Measurements from ENCODE around the gene GPRIN2. TPM values are rescaled to one million over a fixed set of nuclear protein-coding genes. Genes with fewer than 3 reads are reported as not detected.
"Not testable (repeated sequence)": the region's sequence is repeated elsewhere in the genome, so short reads cannot be mapped to it uniquely, and the experiment has no call there.

GPRIN2 gene
- total RNA-seq, 1 experiment from 2014 or later = not detected

DNA sequence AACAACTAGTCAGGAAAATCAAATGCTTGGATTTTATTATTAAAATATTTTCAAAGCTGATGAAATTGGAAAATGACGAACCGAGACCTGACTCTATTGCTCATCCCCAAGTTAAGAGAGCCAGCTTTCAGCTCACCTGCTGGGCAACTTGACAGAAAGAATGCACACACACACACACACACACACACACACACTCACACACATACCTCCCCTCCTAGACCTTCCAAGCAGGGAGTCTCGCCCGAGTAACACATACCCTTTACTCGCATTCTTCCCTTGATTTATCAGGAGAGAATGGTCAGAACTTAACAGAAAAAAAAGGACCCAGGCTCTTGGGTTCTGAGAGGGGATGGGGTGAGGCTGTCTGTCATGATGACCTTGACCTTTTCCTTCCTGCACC, 19.1 kb downstream of the GPRIN2 start:
- no peak for DNase-seq (ENCODE audit: low spot score)

GRCh38 chr10:46536781-46537180, 19.7 kb downstream of the GPRIN2 start:
- no peak for DNase-seq (ENCODE audit: low spot score)

DNA sequence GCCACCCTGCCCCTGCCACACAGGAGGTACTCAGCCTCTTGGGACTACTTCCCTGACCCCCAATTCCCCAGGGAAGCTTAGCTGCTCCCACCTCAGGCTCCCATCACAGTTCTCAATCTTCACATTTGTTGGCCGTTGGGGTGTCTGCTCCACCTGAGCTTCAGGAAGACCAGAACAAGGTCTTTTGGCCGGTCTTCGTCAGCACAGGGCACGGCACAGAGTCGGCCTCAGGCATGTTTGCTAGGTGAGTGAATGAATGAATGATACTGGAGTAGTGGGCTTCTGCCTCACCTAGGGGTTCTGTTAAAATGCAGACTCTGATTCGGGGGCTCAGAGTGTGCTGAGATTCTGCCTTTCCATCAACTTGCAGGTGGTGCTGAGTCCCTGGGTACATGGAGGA, 20.3 kb downstream of the GPRIN2 start:
- DNase-seq (ENCODE audit: low spot score) = no peak

GRCh38 chr10:46534828-46535524, 21.5 kb downstream of the GPRIN2 start:
- no peak for DNase-seq (ENCODE audit: low spot score)

DNA sequence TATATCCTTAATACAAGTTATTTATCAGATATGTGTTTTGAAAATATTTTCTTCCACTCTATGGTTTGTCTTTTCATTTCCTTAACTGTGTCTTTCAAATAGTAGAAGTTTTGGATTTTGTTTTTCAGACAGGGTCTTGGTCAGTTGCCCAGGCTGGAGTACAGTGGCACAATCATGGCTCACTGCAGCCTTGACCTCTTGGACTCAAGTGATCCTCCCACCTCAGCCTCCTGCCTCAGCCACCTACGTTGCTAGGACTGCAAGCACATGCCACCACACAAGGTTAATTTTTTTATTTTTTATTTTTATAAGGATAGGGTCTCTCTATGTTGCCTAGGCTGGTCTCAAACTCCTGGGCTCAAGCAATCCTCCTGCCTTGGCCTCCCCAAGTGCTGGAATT, 24.2 kb downstream of the GPRIN2 start:
- DNase-seq (ENCODE audit: low spot score) = not testable (repeated sequence)

DNA sequence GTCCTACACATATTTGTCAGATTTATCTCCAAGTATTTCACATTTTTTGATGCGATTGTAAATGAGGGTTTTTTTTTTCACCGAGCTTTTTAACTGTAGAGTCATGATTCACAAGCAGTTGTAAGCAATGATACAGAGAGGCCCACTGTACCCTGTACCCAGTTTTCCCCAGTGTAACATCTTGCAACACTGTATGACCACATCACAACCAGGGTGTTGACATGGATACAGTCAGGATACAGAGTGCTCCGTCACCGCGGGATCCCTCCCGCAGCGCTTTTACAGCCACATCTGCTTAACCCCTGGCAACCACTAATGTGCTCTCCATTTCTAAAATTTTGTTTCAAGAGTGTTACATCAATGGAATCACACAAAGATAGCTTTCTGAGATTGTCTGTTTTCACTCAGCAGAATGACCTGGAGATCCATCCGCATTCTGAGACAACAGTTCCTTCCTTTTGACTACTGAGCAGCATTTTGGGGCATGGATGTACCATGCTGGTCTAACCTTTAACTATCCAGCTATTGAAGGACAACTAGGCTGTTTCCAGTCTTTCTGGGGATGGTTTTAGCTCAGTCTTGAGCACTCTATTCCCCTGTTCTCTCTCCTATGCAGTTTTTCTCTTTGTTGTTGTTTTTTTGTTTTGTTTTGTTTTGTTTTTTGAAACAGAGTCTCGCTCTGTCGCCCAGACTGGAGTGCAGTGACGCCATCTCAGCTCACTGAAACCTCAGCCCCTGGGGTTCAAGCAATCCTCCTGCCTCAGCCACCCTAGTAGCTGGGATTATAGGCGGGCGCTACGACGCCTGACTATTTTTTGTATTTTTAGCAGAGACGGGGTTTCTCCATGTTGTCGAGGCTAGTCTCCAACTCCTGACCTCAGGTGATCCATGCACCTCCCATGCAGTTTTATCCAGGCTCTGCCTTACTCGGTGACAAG, 25.9 kb downstream of the GPRIN2 start:
- no peak for DNase-seq (ENCODE audit: low spot score)

- not testable (repeated sequence) for DNase-seq (ENCODE audit: low spot score)
Observed at GRCh38 chr10:46529742-46530141, 26.7 kb downstream of the GPRIN2 start.

DNA sequence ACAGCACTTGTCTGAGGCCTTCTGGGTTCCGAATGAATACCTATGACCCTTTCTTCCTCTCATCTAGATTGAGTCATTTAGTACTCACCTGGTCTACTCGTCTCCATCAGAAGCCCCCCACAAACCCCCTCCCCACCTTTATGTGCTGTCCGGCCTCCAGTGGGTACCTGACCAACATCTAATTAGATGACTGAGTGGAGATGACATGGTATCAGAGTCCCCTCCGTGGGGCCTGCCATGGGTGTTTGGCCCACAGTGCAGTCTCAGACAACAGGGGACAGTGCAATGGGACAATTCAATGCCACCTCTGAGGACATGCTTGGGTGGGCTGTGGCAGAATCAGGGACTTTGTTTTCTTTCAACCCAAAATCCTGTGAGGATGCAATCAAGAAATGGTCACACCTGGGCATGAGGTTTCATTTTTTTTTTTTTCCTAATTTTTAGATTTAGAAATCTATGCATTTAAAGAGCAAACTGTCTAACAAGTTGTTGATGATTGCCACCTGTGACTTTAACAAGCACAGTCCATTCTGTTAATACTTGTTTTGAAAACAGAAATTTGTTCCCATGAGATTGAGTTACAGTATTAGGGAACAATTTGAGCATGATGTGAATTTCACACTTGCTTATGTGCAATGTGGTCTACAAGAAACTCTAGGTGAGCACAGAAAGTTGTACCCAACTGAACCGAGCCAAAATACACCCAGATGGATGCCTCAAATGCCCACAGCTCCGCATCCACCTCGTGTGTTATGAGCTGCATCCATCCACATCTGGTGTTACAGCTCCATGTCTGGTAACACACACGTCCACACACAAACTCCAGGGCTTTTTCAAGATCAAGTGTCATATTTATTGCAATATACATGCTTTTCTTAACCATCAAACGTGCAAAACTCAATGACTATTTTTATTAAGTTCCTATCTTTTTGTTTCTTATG, 27.5 kb downstream of the GPRIN2 start:
- DNase-seq (ENCODE audit: low spot score) = no peak

DNA sequence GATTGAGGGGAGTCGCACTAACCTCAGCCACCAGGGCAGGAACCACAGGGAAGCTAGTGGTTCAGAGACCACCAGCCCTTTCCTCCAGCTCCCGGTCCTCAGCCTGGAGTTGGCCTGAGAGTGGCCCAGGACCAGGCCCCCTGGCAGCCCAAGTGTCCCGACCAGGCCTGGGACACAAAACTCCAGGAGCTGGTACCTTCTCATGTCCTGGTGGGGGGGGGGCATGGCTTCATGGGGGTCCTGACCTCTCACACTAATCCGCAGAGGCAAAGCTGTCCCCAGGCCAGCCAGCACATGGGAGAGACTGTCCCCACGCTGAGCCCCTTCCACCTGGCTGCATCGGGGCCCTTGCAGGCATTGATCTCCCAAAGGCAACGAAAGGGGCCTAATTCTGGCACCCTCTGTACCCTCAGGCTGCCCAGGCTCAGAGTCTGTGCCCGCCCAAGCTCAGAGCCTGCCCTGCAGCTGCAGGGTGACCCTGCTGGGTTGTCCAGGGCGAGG, 28.2 kb downstream of the GPRIN2 start:
- DNase-seq (ENCODE audit: low spot score) = no peak

DNA sequence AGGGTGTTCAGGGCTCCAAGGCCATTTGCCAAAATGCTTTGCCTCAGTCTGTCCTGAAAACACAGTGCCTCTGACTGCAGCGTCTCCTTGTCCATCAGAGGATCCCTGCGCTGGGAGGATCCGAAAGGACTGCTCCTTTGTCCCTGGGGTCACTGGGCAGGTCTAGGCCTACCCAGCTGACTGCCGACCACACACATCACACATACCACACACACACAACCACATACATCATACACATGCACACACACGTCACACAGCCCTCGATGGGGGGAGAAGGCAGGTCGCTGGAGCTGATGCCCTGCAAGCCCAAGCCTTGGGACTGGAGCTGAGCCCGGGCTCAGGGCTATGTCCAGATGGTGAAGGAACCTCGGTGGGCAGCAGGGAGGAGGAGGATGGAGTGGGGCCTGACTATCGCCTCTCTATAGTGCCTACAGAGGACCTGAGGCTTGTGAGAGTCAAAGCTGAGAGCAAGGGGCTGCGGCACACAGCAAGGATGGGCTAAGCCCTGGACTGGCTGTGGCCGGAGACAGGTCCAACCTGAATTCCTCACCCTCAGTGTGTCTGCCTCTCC, 29.1 kb downstream of the GPRIN2 start:
- no peak for DNase-seq (ENCODE audit: low spot score)

DNA sequence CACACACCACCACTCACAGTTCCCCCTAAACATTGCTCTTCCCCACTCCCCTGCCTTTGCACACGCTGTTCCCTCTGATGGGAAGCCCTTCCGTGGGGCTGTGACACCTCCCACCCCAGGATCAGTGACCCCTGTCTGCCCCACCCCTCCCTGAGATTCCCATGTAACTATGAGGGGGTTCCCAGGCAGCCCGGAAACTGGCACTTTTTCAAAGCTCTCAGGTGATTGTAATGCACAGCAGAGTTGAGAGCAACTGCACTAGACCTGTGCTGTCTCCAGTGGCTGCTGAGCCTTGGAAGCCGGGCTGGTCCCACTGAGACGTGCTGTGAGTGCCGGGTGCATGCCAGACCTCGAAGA, 29.8 kb downstream of the GPRIN2 start:
- DNase-seq (ENCODE audit: low spot score) = peak; percentile 81

DNA sequence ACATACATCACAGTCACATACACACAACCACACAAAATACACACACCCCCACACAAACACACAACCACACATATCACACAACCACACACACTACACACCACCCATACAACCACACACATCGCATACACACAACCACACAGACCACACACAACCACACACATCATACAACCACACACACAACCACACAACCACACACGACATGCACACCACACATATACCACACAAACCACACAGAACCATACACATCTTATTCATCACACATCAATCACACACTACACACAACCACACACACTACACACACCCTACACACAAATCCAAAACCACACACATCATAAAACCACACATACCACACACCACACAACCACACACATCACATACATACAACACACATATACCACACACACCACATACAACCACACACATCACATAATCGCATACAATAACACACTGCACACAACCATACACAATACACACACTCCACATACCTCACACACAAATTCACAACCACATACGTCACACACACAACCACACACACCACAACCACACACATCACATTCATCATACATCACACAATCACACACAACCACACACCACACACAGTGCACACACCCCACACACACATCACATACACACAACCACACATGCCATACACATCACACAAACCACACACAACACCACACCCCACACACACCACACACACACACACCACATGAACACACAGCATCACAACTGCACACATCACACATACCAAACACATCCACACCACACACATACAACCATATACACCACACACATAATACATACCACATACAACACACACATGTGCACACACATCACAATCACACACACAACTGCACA, 30.4 kb downstream of the GPRIN2 start:
- no peak for DNase-seq (ENCODE audit: low spot score)

GRCh38 chr10:46525177-46525823, 31.2 kb downstream of the GPRIN2 start:
- peak; percentile 92 for DNase-seq (ENCODE audit: low spot score)

GRCh38 chr10:46524472-46525176, 31.8 kb downstream of the GPRIN2 start:
- DNase-seq (ENCODE audit: low spot score) = peak; percentile 76

DNA sequence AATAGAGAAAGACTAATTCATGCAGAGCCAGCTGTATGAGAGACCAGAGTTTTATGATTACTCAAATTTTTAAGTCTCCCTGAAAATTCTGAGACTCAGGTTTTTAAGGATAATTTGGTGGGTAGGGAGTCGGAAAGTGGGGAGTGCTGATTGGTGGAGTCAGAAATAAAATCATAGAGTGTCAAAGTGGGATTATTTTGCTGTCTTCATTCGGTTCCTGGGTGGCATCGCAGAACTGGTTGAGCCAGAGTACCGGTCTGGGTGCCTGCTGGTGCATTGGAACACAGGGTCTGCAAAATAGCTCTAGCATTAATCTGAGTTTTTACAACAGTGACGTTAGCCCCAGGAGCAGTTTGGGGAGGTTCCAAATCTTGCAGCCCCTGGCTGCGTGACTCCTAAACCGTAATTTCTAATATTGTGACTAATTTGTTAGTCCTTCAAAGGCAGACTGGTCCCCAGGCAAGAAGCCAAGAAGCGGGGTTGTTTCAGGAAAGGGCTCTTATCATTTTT, 32.4 kb downstream of the GPRIN2 start:
- DNase-seq (ENCODE audit: low spot score) = peak; percentile 90

DNA sequence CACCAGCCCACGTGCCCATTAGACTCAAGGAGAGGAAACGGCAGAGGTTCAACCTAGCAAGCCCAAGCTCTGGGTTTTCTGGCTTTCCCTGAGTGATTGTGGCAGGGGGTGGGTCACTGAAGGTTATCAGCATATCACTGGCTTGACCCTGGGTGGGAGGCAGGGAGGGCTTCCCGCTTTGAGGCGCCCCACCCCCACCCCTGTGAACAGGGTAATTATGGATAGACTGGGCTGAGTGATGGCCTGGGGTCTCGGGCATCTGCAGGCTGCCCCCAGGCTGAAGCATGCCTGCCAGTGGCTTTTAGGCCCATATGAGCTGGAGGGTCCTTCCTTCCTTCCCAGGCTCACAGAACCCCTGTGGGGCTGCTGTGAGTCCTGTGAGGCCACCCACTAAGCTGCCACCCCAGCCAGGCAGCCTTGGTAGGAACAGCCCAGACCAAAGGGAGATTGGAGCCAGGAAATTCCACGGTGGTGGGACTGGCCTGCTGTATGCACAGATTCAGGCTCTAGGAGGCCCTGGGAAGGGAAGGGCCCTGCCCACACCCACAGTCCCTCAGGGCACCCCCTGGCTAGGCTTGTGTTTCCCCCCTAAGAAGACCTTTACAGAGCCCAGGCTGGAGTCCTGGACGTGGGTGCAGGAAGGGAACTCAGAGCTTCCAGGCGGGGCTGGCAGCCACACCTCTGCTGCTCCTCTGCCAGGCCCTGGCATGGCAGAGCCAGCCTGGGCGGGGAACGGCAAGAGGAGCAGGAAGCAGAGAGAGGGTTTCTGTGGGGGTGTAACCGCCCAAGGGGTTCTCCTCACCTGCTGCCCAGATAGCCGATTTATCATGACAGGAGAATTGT, 33.1 kb downstream of the GPRIN2 start:
- peak; percentile 72 for DNase-seq (ENCODE audit: low spot score)

GRCh38 chr10:46522295-46523118, 34.0 kb downstream of the GPRIN2 start:
- no peak for DNase-seq (ENCODE audit: low spot score)
